Esophagus squamous epithelium (tissue), 5 donors: ENCODE data around the gene F7. TPM values are rescaled to one million over a fixed set of nuclear protein-coding genes. Genes with fewer than 3 reads are reported as not detected.
"Not testable (repeated sequence)": the region's sequence is repeated elsewhere in the genome, so short reads cannot be mapped to it uniquely, and the experiment has no call there.

Experiments
- DNase-seq: peaks from one replicate; lab custom pipeline; 2025; lab: John Stamatoyannopoulos, UW
- H3K27ac ChIP-seq, 4 donors: fragments of 200-600 bp; sonication (generic); one replicate each; pipeline ENCODE4 v1.5.1; 2016 to 2019; ENCODE audit warnings: mild to moderate bottlenecking in 1 of 4
- H3K27me3 ChIP-seq, 4 donors: fragments of 200-600 bp; sonication (generic); 1 replicate in 3 of 4; 2 replicates in 1 of 4; pipeline versions ENCODE4 v1.5.1 to v1.6.0; 2017 to 2021; ENCODE audit warnings: antibody characterized with exemption in 1 of 4
- H3K36me3 ChIP-seq, 3 donors: fragments of 200-600 bp; sonication (generic); one replicate each; pipeline ENCODE4 v1.5.1; 2016 to 2019
- H3K4me1 ChIP-seq, 3 donors: fragments of 200-600 bp; sonication (generic); one replicate each; pipeline ENCODE4 v1.5.1; 2017 to 2019
- H3K4me3 ChIP-seq, 4 donors: fragments of 200-600 bp; sonication (generic); 1 replicate in 3 of 4; 2 replicates in 1 of 4; pipeline ENCODE4 v1.5.1; 2016 to 2019; ENCODE audit warnings: mild to moderate bottlenecking in 2 of 4, moderate library complexity in 1 of 4
- H3K9me3 ChIP-seq, 3 donors: fragments of 200-600 bp; sonication (generic); one replicate each; pipeline ENCODE4 v1.5.1; 2016 to 2019
- CTCF ChIP-seq, 6 experiments: fragments of 450-650 bp in 4 of 6; fragments of 200-600 bp in 2 of 6; sonication (generic) in 2 of 6; IDR thresholded peaks; one replicate each; pipeline ENCODE4 v1.5.1; 2016 to 2019; ENCODE audit warnings: antibody characterized with exemption in 6 of 6, mild to moderate bottlenecking in 4 of 6, moderate library complexity in 4 of 6
- POLR2A ChIP-seq, 4 donors: fragments of 450-650 bp; IDR thresholded peaks; one replicate each; pipeline ENCODE4 v1.6.1; 2017; ENCODE audit warnings: antibody characterized with exemption in 4 of 4, mild to moderate bottlenecking in 4 of 4, moderate library complexity in 3 of 4
- WGBS, 2 donors: methylation state at CpG; one replicate each; pipeline ENCODE4 v1.1.5; 2018; 5-methylcytosine and 5-hydroxymethylcytosine counted together
- intact Hi-C: fragments of 100-400 bp; cut with DNase I; formaldehyde crosslinking; loops from one replicate; pipeline ENCODE4 v1.15.0; 2022
- total RNA-seq, 4 donors: library from RNA; depleted of rRNA; stranded (reverse); fragments of >200 nt; gene quantifications; one replicate each; pipeline ENCODE4 v1.1.0, GENCODE V29; 2016
- donor health status: DM: yes; HTN: yes; CAD: no.

The F7 gene
- total RNA-seq, 4 donors from 2014 or later, result not detected

- no peak for TF ChIP-seq CTCF (IDR thresholded peaks at IDR 0.05)
- TF ChIP-seq POLR2A (IDR thresholded peaks at IDR 0.05), result no peak
Measured at GRCh38 chr13:113105921-113106452, 396 bp downstream of the F7 start.

GRCh38 chr13:113106711-113107351, 1.2 kb downstream of the F7 start:
- intact Hi-C loops, result no loop called here
- Histone ChIP-seq H3K4me1 (peaks cover 7 to 17% (median 12%) of the 10 kb centered on the region in 3 donors), H3K36me3 (no peaks in the 10 kb centered on the region), H3K27ac (no peak overlapping the region), H3K9me3 (no peaks in the 10 kb centered on the region), H3K27me3 (peaks cover 9 to 51% (median 11%) of the 10 kb centered on the region in 4 donors), H3K4me3 (no peak overlapping the region)
- TF ChIP-seq CTCF (IDR thresholded peaks at IDR 0.05) (no peak), POLR2A (IDR thresholded peaks at IDR 0.05) (no peak)
- WGBS, 2 donors, result 62 to 64% methylated on average over 5 of the region's 25 CpGs
- DNase-seq, result no peak

More at GRCh38 chr13:113105921-113106452, 396 bp downstream of the F7 start:
- DNase-seq, result no peak
- 60% methylated on average over 1 of the region's 16 CpGs; no CpG with 5 or more reads in 1 of the 2 donors for WGBS, 2 donors
- H3K9me3 ChIP-seq, result no peaks in the 10 kb centered on the region
- intact Hi-C loops, result no loop called here
- H3K27ac ChIP-seq, result no peak overlapping the region
- peaks cover 7 to 16% (median 12%) of the 10 kb centered on the region in 3 donors for H3K4me1 ChIP-seq
- H3K27me3 ChIP-seq, result peaks cover 9 to 46% (median 10%) of the 10 kb centered on the region in 4 donors
- H3K36me3 ChIP-seq, result no peaks in the 10 kb centered on the region
- H3K4me3 ChIP-seq, result no peak overlapping the region

- intact Hi-C loops, H3K36me3 ChIP-seq, H3K27ac ChIP-seq, H3K9me3 ChIP-seq, H3K4me3 ChIP-seq, DNase-seq: not testable (repeated sequence)
- H3K27me3 ChIP-seq, result peaks cover 9 to 55% (median 11%) of the 10 kb centered on the region in 4 donors
- WGBS, 2 donors, result no CpG with 5 or more reads among the region's 27 CpGs
- H3K4me1 ChIP-seq, result peaks cover 7 to 17% (median 12%) of the 10 kb centered on the region in 3 donors
Measured at GRCh38 chr13:113108521-113108920, 2.9 kb downstream of the F7 start.

GRCh38 chr13:113109151-113110047, 3.8 kb downstream of the F7 start:
- no peak overlapping the region for H3K27ac ChIP-seq
- 43 to 61% methylated on average over 17 to 23 of the region's 73 CpGs for WGBS, 2 donors
- H3K4me3 ChIP-seq, result peak overlapping the region in 2 of 4 donors; percentile 50 to 66
- no peaks in the 10 kb centered on the region for H3K36me3 ChIP-seq
- peaks cover 7 to 17% (median 12%) of the 10 kb centered on the region in 3 donors for H3K4me1 ChIP-seq
- TF ChIP-seq CTCF (IDR thresholded peaks at IDR 0.05) (no peak), POLR2A (IDR thresholded peaks at IDR 0.05) (no peak)
- H3K27me3 ChIP-seq, result peaks cover 9 to 48% (median 11%) of the 10 kb centered on the region in 4 donors
- H3K9me3 ChIP-seq, result no peaks in the 10 kb centered on the region
- intact Hi-C loops, result no loop called here
- DNase-seq, result no peak

GRCh38 chr13:113110048-113110851, 4.7 kb downstream of the F7 start:
- H3K4me3 ChIP-seq, result peak overlapping the region; percentile 17 to 66 (median 42)
- 0 to 1% methylated on average over 15 to 27 of the region's 99 CpGs for WGBS, 2 donors
- intact Hi-C loops, result no loop called here

More at GRCh38 chr13:113110048-113110851, 4.7 kb downstream of the F7 start:
- Histone ChIP-seq H3K36me3 (no peaks in the 10 kb centered on the region), H3K4me1 (peaks cover 7 to 17% (median 12%) of the 10 kb centered on the region in 3 donors), H3K9me3 (no peaks in the 10 kb centered on the region), H3K27ac (no peak overlapping the region), H3K27me3 (peaks cover 9 to 53% (median 11%) of the 10 kb centered on the region in 4 donors)
- TF ChIP-seq CTCF (IDR thresholded peaks at IDR 0.05), result no peak
- TF ChIP-seq POLR2A (IDR thresholded peaks at IDR 0.05), result no peak
- no peak for DNase-seq
